ENCODE results near the gene BAHD1.

BAHD1 gene

DNA sequence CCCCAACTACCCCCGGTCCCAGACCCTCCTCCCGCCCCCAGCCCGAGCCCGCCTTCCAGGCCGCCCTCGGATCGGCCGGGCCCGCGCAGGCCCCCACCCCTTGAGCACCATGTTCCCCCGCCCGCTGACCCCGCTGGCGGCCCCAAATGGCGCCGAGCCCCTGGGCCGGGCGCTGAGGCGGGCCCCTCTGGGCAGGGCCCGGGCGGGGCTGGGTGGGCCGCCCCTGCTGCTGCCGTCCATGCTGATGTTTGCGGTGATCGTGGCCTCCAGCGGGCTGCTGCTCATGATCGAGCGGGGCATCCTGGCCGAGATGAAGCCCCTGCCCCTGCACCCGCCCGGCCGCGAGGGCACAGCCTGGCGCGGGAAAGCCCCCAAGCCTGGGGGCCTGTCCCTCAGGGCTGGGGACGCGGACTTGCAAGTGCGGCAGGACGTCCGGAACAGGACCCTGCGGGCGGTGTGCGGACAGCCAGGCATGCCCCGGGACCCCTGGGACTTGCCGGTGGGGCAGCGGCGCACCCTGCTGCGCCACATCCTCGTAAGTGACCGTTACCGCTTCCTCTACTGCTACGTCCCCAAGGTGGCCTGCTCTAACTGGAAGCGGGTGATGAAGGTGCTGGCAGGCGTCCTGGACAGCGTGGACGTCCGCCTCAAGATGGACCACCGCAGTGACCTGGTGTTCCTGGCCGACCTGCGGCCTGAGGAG is 30.5 kb downstream of the BAHD1 start:
- H3K4me3 ChIP-seq (ENCODE audit: low read length): no peak overlapping the region
- no peaks in the 10 kb centered on the region for H3K4me1 ChIP-seq (ENCODE audit: insufficient read depth, low read length)
- H3K27me3 ChIP-seq (ENCODE audit: insufficient read depth, low read length): no peaks in the 10 kb centered on the region
- peaks cover 3% of the 10 kb centered on the region for H3K9me3 ChIP-seq (ENCODE audit: low read length)
- H2AFZ ChIP-seq (ENCODE audit: low read depth, low read length): no peak overlapping the region
- peaks cover 21% of the 10 kb centered on the region for H3K36me3 ChIP-seq (ENCODE audit: insufficient read depth, low read length)

- Histone ChIP-seq H3K9me3 (ENCODE audit: low read length) (peaks cover 3% of the 10 kb centered on the region), H3K27me3 (ENCODE audit: insufficient read depth, low read length) (no peaks in the 10 kb centered on the region), H2AFZ (ENCODE audit: low read depth, low read length) (no peak overlapping the region), H3K4me3 (ENCODE audit: low read length) (no peak overlapping the region), H3K36me3 (ENCODE audit: insufficient read depth, low read length) (peaks cover 17% of the 10 kb centered on the region), H3K4me1 (ENCODE audit: insufficient read depth, low read length) (no peaks in the 10 kb centered on the region)
Observed at GRCh38 chr15:40471808-40472150, 31.0 kb downstream of the BAHD1 start.

DNA sequence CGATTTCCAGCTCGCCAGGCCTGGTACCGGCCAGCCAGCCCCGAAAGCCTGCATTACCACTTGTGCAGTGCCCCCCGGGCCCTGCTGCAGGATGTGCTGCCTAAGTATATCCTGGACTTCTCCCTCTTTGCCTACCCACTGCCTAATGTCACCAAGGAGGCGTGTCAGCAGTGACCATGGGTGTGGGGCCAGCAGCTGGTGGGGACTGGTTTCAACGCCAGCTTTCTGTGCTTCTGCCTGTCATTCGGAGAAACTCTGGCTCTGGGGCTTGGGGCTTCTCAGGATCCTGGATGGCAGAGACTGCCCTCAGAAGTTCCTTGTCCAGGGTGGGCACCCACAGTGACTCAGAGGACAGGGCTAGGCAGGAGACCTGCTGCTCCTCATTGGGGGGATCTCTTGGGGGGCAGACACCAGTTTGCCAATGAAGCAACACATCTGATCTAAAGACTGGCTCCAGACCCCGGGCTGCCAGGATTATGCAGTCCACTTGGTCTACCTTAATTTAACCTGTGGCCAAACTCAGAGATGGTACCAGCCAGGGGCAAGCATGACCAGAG is 31.5 kb downstream of the BAHD1 start:
- H3K4me3 ChIP-seq (ENCODE audit: low read length): no peak overlapping the region
- no peak overlapping the region for H2AFZ ChIP-seq (ENCODE audit: low read depth, low read length)
- H3K36me3 ChIP-seq (ENCODE audit: insufficient read depth, low read length): peaks cover 12% of the 10 kb centered on the region
- H3K27me3 ChIP-seq (ENCODE audit: insufficient read depth, low read length): no peaks in the 10 kb centered on the region
- H3K4me1 ChIP-seq (ENCODE audit: insufficient read depth, low read length): no peaks in the 10 kb centered on the region
- peaks cover 3% of the 10 kb centered on the region for H3K9me3 ChIP-seq (ENCODE audit: low read length)

- Histone ChIP-seq H3K36me3 (ENCODE audit: insufficient read depth, low read length) (no peaks in the 10 kb centered on the region), H2AFZ (ENCODE audit: low read depth, low read length) (no peak overlapping the region), H3K4me1 (ENCODE audit: insufficient read depth, low read length) (no peaks in the 10 kb centered on the region), H3K27me3 (ENCODE audit: insufficient read depth, low read length) (no peaks in the 10 kb centered on the region), H3K4me3 (ENCODE audit: low read length) (no peak overlapping the region), H3K9me3 (ENCODE audit: low read length) (peaks cover 7% of the 10 kb centered on the region)
Observed at GRCh38 chr15:40474581-40474980, 33.8 kb downstream of the BAHD1 start.

DNA sequence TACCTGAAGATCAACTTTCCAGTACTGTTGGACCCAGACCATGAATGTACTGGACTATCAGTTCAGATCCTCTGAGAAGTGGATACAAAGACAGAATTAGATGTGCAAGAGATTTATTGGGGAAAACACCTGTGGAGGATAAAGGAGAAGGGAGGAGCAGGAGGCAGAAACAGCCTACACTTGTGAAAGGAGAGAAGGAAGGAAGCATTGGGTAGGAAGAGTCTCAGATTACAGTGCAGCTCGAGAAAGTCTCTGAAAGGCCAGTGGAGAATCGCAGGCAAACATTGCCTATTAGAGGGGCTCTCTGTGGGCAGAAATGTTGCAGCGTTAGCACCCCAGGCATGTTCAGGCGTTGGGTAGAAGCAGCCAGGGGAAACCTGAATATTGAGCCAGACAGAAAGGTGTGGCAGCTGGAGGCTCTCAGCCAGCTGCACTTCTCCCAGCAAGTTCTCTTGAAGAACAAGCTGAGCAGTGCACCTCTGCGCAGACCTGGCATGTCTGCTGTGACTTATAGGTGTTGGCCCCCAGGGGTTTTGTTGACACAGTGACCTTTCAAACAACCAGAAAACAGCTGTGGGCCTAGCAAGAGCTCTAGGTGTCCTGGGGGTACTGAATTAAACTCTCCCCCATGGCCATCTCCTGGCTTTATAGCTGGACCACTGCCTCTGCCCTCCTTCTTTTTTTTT is 37.0 kb downstream of the BAHD1 start:
- Histone ChIP-seq H3K9me3 (ENCODE audit: low read length) (peaks cover 4% of the 10 kb centered on the region), H3K27me3 (ENCODE audit: insufficient read depth, low read length) (no peaks in the 10 kb centered on the region), H3K4me1 (ENCODE audit: insufficient read depth, low read length) (no peaks in the 10 kb centered on the region), H2AFZ (ENCODE audit: low read depth, low read length) (no peak overlapping the region), H3K4me3 (ENCODE audit: low read length) (no peak overlapping the region), H3K36me3 (ENCODE audit: insufficient read depth, low read length) (no peaks in the 10 kb centered on the region)

- H3K9me3 ChIP-seq (ENCODE audit: low read length): peaks cover 4% of the 10 kb centered on the region
- no peak overlapping the region for H3K4me3 ChIP-seq (ENCODE audit: low read length)
- no peaks in the 10 kb centered on the region for H3K36me3 ChIP-seq (ENCODE audit: insufficient read depth, low read length)
- H3K27me3 ChIP-seq (ENCODE audit: insufficient read depth, low read length): no peaks in the 10 kb centered on the region
- no peak overlapping the region for H2AFZ ChIP-seq (ENCODE audit: low read depth, low read length)
- no peaks in the 10 kb centered on the region for H3K4me1 ChIP-seq (ENCODE audit: insufficient read depth, low read length)
Observed at GRCh38 chr15:40479024-40479423, 38.3 kb downstream of the BAHD1 start.

DNA sequence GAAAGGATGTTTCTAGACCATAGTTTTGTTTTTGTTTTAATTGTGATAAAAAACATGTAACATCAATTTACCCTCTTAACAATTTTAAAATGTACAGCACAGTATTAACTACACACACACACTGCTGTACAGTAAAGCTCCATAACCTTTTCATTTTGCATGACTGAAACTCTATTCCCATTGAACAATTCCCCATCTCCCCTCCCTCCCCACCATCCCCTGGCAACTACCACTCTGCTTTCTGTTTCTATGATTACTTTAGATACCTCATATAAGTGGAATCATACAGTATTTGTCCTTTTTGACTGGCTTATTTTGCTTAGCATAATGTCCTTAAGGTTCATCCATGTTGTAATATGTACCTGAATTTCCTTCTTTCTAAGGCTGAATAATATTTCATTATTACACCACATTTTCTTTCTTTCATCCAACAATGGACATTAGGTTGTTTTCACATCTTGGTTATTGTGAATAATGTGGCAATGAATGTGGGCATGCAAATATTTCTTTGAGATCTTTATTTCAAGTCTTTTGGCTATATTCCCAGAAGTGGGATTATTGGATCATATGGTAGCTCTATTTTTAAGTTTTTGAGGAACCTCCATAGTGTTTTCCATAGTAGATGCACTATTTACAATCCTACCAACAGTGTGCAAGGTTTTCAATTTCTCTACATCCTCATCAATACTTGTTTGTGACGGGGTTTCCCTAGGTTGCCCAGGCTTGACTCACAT is 40.8 kb downstream of the BAHD1 start:
- Histone ChIP-seq H3K4me3 (ENCODE audit: low read length) (no peak overlapping the region), H3K36me3 (ENCODE audit: insufficient read depth, low read length) (no peaks in the 10 kb centered on the region), H3K9me3 (ENCODE audit: low read length) (peaks cover 4% of the 10 kb centered on the region), H3K27me3 (ENCODE audit: insufficient read depth, low read length) (no peaks in the 10 kb centered on the region), H3K4me1 (ENCODE audit: insufficient read depth, low read length) (no peaks in the 10 kb centered on the region), H2AFZ (ENCODE audit: low read depth, low read length) (no peak overlapping the region)

DNA sequence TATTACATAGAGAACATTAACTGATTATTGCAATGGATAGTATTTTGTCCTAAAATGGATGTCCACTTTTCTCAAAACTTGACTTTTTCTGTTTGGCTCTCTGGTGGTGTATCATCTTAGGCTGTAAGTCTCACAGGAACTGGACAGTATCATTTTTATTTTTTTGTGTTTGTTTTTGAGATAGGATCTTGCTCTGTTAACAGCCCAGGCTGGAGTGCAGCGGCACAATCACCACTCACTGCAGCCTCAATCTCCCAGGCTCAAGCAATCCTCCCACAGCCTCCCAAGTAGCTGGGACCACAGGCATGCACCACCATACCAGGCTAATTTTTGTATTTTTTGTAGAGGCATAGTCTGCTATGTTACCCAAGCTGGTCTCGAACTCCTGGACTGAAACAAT is 43.2 kb downstream of the BAHD1 start:
- no peaks in the 10 kb centered on the region for H3K27me3 ChIP-seq (ENCODE audit: insufficient read depth, low read length)
- no peaks in the 10 kb centered on the region for H3K4me1 ChIP-seq (ENCODE audit: insufficient read depth, low read length)
- H2AFZ ChIP-seq (ENCODE audit: low read depth, low read length): no peak overlapping the region
- no peaks in the 10 kb centered on the region for H3K36me3 ChIP-seq (ENCODE audit: insufficient read depth, low read length)
- H3K4me3 ChIP-seq (ENCODE audit: low read length): no peak overlapping the region
- H3K9me3 ChIP-seq (ENCODE audit: low read length): peaks cover 8% of the 10 kb centered on the region

GRCh38 chr15:40486066-40486770 is 45.5 kb downstream of the BAHD1 start:
- Histone ChIP-seq H3K4me3 (ENCODE audit: low read length) (no peak overlapping the region), H3K4me1 (ENCODE audit: insufficient read depth, low read length) (no peaks in the 10 kb centered on the region), H2AFZ (ENCODE audit: low read depth, low read length) (no peak overlapping the region), H3K9me3 (ENCODE audit: low read length) (peaks cover 4% of the 10 kb centered on the region), H3K36me3 (ENCODE audit: insufficient read depth, low read length) (no peaks in the 10 kb centered on the region), H3K27me3 (ENCODE audit: insufficient read depth, low read length) (no peaks in the 10 kb centered on the region)

DNA sequence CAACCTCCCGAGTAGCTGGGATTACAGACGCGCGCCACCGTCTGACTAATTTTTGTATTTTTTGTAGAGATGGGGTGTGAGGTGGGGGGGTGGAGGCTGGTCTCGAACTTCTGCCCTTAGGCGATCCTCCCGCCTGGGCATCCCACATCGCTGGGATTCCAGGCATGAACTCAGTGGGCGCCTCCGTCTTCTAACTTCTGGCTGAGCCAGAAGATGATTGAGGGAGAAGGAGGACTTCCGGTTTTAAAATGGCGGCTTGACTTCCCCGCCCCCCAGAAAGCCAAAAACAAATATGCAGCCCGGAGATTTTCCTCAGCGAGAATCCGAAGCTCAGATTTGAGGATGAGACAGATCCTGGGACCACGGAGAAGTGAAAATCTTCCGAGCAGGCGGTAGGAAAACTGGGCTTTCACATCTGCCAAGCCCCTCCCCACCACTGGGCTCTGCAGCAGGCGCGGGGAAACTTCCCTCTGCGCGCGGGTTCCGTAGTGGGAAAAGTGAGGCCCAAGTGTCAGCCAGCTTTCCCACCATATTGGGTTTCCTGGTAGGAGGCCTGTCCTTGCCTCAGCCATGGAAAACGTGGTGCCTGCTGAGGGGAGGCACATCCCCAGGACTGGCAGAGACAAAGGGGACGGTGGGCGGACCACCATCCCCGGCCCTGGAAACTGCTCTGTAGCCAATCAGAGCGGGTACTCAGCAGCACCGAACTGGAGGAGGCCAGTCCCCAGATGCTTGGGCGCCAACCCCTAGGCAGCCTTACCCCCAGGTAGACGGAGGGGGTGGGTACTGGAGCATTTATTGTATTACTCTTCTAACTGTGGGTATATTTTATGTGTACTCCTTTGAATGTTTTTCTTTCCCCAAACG is 47.3 kb downstream of the BAHD1 start:
- Histone ChIP-seq H3K36me3 (ENCODE audit: insufficient read depth, low read length) (no peaks in the 10 kb centered on the region), H3K9me3 (ENCODE audit: low read length) (peaks cover 4% of the 10 kb centered on the region), H3K4me3 (ENCODE audit: low read length) (no peak overlapping the region), H3K4me1 (ENCODE audit: insufficient read depth, low read length) (no peaks in the 10 kb centered on the region), H2AFZ (ENCODE audit: low read depth, low read length) (no peak overlapping the region), H3K27me3 (ENCODE audit: insufficient read depth, low read length) (no peaks in the 10 kb centered on the region)

DNA sequence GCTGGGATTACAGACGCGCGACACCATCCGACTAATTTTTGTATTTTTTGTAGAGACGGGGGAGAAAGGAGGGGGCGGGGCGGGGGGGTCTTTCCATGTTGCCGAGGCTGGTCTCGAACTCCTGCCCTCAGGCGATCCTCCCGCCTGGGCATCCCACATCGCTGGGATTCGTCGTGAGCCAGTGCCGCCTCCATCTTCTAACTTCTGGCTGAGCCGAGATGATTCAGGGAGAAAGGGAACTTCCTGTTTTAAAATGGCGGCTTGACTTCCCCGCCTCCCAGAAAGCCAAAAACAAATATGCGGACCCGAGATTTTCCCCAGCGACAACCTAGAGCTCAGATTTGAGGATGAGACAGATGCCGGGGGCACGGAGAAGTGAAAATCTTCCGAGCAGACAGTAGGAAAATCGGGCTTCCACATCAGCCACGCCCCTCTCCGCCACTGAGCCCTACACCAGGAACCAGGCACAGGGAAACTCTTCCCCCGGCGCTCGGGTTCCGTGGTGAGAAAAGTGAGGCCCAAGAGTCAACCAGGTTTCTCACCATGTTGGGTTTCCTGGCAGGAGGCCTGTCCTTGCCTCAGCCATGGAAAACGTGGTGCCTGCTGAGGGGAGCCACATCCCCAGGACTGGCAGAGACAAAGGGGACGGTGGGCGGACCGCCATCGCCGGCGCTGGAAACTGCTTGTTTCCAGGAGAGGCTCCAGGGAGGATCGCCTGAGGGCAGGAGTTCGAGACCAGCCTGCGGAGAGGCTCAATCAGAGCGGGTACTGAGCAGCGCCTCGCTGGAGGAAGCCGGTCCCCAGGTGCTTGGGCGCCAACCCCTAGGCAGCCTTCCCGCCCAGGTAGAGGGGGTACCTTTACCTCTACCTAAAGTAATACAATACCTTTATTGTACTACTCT is 48.8 kb downstream of the BAHD1 start:
- peaks cover 13% of the 10 kb centered on the region for H3K4me1 ChIP-seq (ENCODE audit: insufficient read depth, low read length)
- H3K36me3 ChIP-seq (ENCODE audit: insufficient read depth, low read length): no peaks in the 10 kb centered on the region
- H3K27me3 ChIP-seq (ENCODE audit: insufficient read depth, low read length): no peaks in the 10 kb centered on the region
- no peak overlapping the region for H3K4me3 ChIP-seq (ENCODE audit: low read length)
- H2AFZ ChIP-seq (ENCODE audit: low read depth, low read length): no peak overlapping the region
- H3K9me3 ChIP-seq (ENCODE audit: low read length): peaks cover 4% of the 10 kb centered on the region
